Stimulated activated CD4-positive, alpha-beta T cell treated with anti-CD3 and anti-CD28 coated beads, Interleukin-1b, Interleukin-23, amount 100 ng/mL, for 4 hours (primary cell): Measurements from ENCODE around the gene KRTAP9-7.

ENCODE experiments used
- DNase-seq, 2 donors: peaks; one replicate each; pipeline ENCODE4 v3.0.0-alpha.2; 2020; ENCODE audit warnings: low read depth in 2 of 2

Gene KRTAP9-7

GRCh38 chr17:41322094-41322902 is 46.8 kb downstream of the KRTAP9-7 start:
- no peak for DNase-seq

GRCh38 chr17:41322903-41323895 is 47.7 kb downstream of the KRTAP9-7 start:
- no peak for DNase-seq

GRCh38 chr17:41324180-41325075 is 48.9 kb downstream of the KRTAP9-7 start:
- DNase-seq, result no peak

DNA sequence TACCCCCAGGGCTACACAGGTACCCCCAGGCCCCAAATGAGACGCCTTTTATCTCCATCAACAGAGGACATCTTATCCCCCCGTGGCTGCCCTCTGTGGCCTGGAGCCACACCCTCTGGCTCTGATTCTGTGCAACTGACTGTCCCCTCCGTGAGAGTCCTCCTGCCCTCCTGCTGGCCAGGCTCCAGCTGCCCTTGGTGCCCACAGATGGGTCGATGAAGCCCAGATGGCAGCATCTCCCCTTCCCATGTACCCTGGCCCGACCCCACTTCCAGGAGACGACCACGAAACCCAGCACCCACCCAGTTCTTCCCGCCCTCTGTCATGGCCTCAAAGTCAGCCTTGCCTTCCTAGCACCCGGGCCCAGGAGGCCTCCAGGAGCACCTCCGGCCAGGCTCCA is 49.6 kb downstream of the KRTAP9-7 start:
- no peak for DNase-seq

GRCh38 chr17:41325611-41326010 is 50.1 kb downstream of the KRTAP9-7 start:
- no peak for DNase-seq
